HG03354 (cell line): ENCODE results near the gene SDHB.
A peak's percentile ranks its signal among the peaks of the same experiment; 100 is the strongest.

Source experiments
- ATAC-seq: cut with Tn5 transposase; IDR thresholded peaks from one replicate; pipeline ENCODE4 v1.9.1; 2021; ENCODE audit warnings: mild to moderate bottlenecking; ENCODE audit not compliant: unreplicated experiment, poor library complexity, severe bottlenecking

SDHB gene

DNA sequence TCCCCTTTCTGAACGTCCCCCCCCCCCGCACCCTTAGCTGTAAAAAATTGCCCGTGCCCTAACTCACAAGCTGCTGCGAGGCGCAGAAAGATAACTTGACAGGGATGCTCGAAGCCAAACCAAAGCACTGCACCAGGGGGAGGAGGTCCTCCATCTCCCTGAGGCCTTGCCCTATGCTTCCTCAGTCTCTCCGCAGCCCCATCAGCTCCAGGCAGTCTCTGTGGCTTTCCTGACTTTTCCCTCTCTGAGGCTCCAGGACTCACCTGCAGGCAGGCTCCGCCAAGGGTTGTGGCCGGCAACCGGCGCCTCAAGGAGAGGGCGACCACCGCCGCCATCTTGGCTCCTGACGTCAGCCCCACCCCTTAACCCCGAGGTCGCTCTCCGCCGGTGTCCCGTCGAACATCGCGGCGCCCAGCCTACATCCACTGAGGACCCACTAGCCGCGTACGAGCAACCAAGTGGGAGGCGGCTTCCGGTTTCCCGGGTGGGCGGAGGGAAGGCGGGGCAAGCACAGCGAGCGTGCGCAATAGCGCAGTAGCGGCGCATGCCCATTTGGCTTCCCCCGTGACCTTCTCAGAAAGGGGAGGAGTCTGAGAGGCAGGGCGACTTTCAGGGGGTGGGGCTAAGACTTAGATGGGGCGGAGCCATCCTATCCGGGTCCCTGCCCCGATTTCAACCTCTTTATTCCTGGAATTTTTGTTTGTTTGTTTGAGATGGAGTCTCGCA lies at the start of gene SDHB:
Gene SDHB (minus strand): TSS at position 348 of the 726 bp plus-strand sequence. CDS start 13 bp downstream, at position 335.
- ATAC-seq: peak; percentile 97

GRCh38 chr1:17102232-17102631 lies 48.4 kb upstream of the SDHB start:
- ATAC-seq: no peak

GRCh38 chr1:17101261-17101660 lies 47.4 kb upstream of the SDHB start:
- ATAC-seq: no peak

- no peak for ATAC-seq
These were observed 45.9 kb upstream of the SDHB start for GRCh38 chr1:17099616-17100340.

DNA sequence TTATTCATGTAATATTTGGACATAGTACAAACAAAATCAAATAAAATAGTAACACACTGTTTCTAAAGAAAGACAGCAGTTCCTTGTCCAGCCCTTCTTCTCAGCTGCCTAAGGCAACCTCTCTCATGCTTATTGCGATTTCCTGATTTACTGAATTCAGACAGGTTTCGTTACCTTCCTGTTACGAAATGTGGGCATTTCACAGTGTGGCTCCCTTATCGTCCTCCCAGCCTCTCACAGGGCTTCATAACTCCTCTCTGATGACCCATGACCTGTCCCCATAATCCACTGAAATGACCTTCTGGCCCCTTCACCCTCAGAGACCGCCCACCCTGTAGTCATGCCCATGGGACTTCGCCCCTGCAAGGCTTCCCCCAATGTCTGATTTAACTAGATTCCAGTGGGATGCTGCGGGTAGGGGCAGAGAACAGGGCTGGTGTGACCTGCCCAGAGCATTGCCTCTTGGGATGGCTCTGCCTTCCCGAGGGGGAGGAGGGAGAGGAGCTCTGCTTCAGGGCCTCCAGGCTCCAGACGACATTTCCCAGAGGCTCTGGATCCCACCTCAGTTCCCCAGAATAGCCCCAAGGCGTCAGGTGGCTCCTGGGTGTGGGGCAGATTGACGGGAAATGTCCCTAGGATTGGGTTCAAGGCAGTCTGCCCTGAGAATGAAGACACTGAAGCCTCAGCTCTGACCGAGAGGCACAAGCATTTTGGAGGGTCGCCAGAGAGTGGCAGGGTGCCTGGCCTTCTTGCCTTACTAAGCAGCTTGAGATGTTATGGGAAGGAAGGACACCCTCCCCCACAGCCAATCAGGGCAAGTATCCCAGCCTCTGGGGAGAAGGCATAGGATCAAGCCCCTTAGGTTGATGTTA lies 44.9 kb upstream of the SDHB start:
- no peak for ATAC-seq

GRCh38 chr1:17097787-17098186 lies 44.0 kb upstream of the SDHB start:
- ATAC-seq: no peak

DNA sequence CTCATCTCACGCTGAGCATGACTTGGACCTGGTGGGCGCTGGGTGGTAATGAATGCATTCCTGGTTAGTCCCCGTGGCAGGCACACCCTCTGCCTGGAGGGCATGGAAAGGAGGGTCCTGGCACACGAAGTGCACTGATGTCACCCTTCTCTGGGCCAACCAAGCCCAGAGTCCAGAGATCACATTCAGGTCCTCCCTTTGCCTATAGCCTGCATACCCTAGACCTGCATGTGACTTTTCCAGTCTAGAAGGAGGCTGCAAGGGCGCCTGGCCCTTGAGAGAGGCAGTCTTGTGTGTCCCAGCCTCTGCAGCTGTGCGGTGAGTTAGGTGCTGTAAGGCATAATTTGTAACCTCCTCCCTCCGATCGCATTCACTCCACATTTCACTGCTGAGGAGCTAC lies 43.3 kb upstream of the SDHB start:
- no peak for ATAC-seq

DNA sequence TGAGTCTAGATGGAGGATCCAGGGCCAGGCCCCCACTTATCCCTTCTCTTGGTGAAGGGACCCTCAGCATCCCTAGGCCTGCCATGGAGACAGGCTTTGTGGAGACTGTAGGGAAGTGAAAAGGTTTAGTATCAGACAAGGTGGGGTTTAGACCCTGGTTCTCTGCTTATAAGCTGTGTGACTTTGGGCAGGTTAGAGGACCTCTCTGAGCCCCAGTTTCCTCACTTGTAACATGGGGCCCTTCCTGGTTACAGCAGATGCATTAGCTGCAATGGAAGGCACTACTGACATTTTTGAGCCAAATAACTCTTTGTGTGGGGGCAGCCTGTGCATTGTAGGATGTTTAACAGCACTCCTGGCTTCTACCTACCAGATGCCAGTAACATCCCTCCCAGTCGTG lies 42.8 kb upstream of the SDHB start:
- ATAC-seq: no peak

- ATAC-seq: no peak
These were observed 41.3 kb upstream of the SDHB start for GRCh38 chr1:17095141-17095540.

GRCh38 chr1:17094664-17095063 lies 40.8 kb upstream of the SDHB start:
- ATAC-seq: no peak

GRCh38 chr1:17093822-17094393 lies 40.1 kb upstream of the SDHB start:
- no peak for ATAC-seq

- no peak for ATAC-seq
These were observed 37.4 kb upstream of the SDHB start for GRCh38 chr1:17091252-17091651.

DNA sequence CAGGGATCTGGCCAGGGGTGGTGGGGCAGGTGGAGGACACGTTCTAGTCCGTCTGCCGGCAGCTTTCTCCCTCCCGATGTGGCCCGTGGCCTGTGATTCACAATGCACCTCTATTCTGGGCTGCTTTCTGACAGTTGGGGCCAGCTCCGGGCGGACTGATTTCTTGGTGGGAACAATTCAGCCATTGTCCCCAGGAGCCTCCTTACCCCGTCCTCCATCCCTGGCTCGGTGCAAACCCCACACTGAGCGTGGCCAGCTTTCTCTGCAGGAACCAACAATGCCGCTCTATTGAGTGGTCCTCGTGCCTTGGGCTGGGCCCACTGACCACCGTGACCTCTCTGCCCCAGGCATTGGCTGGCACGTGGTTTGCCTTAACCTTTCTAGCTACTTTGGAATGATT lies 35.7 kb upstream of the SDHB start:
- no peak for ATAC-seq

DNA sequence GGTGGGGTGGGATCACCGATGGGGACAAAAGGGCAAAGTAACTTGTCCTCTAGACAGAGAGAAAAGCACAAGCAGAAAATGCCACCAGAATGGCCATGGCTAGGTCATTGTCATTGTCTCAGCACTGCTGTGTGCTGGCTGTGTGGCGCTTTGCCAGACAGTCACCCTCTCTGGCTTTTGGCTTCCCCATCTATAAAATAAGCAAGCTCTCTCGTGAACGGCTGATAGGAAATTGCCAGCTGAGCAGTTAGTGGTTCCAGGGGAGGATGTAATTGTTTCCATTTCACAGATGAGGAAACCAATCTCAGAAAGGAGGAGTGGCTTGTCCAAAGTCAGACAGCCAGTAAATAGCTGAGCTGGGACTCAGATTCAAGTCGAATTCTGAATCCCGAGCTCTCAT lies 32.9 kb upstream of the SDHB start:
- no peak for ATAC-seq

DNA sequence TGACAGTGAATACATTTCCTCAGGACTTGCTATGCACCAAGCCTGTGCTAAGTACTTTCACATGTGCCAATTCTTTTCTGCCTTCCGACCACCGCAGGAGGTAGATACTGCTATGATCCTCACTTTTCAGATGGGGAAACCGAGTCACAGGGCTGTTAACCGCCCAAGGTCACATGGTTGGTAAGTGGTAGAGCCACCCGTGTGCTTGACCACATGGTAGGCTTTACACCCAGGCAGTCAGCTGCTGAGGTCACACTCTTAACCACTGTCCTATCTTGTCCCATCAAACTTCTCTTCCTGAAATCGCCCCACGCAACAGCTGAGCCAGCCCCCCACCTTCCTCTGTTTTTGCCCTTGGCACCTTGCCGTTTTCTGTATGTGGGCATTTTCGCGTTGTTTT lies 31.0 kb upstream of the SDHB start:
- no peak for ATAC-seq

GRCh38 chr1:17082761-17083160 lies 28.9 kb upstream of the SDHB start:
- ATAC-seq: no peak

DNA sequence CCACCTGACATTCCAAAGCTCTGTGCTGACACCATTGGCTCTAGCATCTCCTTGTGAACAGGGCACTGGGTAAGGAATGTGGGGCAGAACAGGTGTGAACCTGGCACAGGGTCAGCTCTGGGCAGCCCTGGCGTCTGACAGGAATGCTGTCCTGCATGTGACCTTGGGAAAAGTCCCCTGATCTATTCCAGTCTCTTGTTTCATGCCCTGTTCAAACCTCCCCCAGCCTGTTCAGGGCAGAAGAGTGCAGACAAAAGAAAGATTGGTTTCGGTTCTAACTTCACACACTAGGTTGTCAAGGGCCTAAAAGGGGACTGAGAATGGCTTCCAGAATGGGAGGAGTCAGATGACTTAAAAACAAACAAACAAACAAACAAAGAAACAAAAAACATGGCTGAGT lies 27.6 kb upstream of the SDHB start:
- ATAC-seq: no peak

DNA sequence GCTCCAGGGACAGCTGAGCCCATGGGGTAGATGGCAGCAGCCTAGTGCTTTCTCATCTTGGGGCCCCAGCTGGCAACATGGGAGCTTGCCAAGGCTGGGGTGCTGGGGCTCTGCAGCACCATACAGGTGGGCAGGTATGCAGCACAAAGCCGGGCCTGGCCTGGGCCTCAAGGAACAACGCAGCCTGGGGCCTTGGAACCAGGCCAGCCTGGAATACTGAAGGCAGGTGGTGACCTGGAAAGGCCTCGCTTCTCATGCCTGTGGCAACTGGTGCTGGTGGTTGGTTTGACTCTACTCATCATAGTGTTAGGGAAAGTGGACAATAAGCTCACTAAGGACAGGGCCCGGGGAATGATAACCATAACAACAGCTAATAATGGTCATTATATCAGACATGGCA lies 27.0 kb upstream of the SDHB start:
- no peak for ATAC-seq

- no peak for ATAC-seq
These were observed 26.4 kb upstream of the SDHB start for GRCh38 chr1:17080085-17080759.
